RWPE2 (cell line): Measurements from ENCODE around the gene TNNT2.
A peak's percentile ranks its signal among the peaks of the same experiment; 100 is the strongest.

Experiments used
- ATAC-seq: fragments of 200-7000 bp; cut with Tn5 transposase; 3 replicates; pipeline ENCODE4 v1.9.1; 2021; ENCODE audit warnings: low read depth
- DNase-seq: peaks from one replicate; pipeline ENCODE4 v3.0.0-alpha.2; 2020; ENCODE audit warnings: low spot score
- H3K27ac ChIP-seq: fragments of 450-650 bp; 2 replicates; pipeline ENCODE4 v1.5.1; 2017; ENCODE audit warnings: mild to moderate bottlenecking; ENCODE audit not compliant: poor library complexity, severe bottlenecking
- H3K27me3 ChIP-seq: fragments of 250-450 bp; sonication (Bioruptor Pico); 2 replicates; pipeline ENCODE4 v1.5.1; 2021; ENCODE audit warnings: mild to moderate bottlenecking, moderate library complexity; ENCODE audit not compliant: insufficient read depth, poor library complexity, severe bottlenecking
- H3K36me3 ChIP-seq: fragments of 250-450 bp; sonication (Bioruptor Pico); 2 replicates; pipeline ENCODE4 v1.5.1; 2020; ENCODE audit warnings: low read depth, mild to moderate bottlenecking, moderate library complexity
- H3K4me1 ChIP-seq: fragments of 250-450 bp; sonication (Bioruptor Pico); 2 replicates; pipeline ENCODE4 v1.5.1; 2021; ENCODE audit warnings: mild to moderate bottlenecking, moderate library complexity; ENCODE audit not compliant: insufficient read depth, poor library complexity, severe bottlenecking
- H3K4me3 ChIP-seq: fragments of 250-450 bp; sonication (Bioruptor Pico); 2 replicates; pipeline ENCODE4 v1.5.1; 2021; ENCODE audit warnings: mild to moderate bottlenecking, moderate library complexity; ENCODE audit not compliant: severe bottlenecking
- H3K9me3 ChIP-seq: fragments of 250-450 bp; sonication (Bioruptor Pico); 2 replicates; pipeline ENCODE4 v1.5.1; 2021; ENCODE audit warnings: mild to moderate bottlenecking, moderate library complexity; ENCODE audit not compliant: severe bottlenecking
- TF ChIP-seq, protein P1 (sequence below): fragments of 450-650 bp; IDR thresholded peaks from one replicate; pipeline ENCODE4 v1.5.1; 2017; ENCODE audit warnings: mild to moderate bottlenecking, moderate library complexity; ENCODE audit not compliant: poor library complexity, severe bottlenecking

The TNNT2 gene

DNA sequence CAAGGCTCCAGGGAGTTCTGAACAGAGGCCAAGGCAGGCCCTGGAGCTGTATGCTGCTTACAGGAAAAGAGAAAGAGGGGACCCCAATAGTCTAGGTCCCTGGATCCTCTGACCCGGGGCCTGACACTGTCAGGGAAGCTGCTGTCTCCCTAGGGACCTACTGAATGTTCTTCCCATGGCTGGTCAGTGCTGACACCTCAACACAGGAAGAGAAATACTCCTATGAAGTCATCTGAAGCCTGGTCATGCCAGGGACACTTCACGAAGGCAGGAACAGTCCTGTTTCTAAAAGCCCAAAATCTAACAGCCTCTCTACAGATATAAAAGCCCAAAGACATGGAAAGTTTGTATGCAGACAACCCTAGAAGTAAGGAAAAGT, 23.4 kb upstream of the TNNT2 start:
- no peaks in the 10 kb centered on the region for H3K9me3 ChIP-seq
- H3K36me3 ChIP-seq = peaks cover 6% of the 10 kb centered on the region; the same call in 1 of the 2 replicates
- H3K27me3 ChIP-seq = no peaks in the 10 kb centered on the region
- TF ChIP-seq, protein P1, sequence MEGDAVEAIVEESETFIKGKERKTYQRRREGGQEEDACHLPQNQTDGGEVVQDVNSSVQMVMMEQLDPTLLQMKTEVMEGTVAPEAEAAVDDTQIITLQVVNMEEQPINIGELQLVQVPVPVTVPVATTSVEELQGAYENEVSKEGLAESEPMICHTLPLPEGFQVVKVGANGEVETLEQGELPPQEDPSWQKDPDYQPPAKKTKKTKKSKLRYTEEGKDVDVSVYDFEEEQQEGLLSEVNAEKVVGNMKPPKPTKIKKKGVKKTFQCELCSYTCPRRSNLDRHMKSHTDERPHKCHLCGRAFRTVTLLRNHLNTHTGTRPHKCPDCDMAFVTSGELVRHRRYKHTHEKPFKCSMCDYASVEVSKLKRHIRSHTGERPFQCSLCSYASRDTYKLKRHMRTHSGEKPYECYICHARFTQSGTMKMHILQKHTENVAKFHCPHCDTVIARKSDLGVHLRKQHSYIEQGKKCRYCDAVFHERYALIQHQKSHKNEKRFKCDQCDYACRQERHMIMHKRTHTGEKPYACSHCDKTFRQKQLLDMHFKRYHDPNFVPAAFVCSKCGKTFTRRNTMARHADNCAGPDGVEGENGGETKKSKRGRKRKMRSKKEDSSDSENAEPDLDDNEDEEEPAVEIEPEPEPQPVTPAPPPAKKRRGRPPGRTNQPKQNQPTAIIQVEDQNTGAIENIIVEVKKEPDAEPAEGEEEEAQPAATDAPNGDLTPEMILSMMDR = no peak
- H3K27ac ChIP-seq = no peak overlapping the region
- ATAC-seq = no peak
- H3K4me1 ChIP-seq = peaks cover 11% of the 10 kb centered on the region
- no peak overlapping the region for H3K4me3 ChIP-seq
- DNase-seq = no peak

DNA sequence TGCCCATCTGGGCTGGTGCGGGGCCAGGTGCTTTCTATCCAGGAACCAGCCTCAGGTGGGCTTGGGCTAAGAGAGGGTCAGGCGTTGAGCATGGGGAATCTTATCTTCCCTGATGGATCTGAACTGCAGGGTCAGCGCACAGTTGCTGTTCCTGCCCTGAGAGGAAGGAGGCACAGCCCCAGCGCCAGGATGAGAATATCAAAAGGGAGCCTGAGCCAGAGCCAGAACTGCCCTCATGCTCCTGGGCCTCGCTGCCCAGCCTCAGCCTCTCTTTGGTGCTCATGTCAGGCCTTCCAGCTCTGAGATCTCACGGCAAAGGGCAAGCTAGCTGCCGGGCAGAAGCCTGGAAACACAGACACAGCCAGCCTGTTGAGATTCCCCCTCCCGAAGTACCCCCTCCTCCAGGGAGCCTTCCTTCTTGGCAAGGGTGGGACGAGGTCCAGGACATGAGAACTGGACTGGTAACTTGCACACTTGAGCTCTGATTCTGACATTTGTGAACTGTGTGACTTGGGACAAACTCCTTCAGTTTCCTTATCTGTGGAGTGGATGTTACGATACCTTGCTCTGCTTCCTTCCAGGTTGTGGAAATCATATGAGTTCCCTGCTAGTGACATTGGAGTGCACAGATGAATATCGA, 22.9 kb upstream of the TNNT2 start:
- Histone ChIP-seq H3K36me3 (peaks cover 11% of the 10 kb centered on the region), H3K4me3 (peak overlapping the region; percentile 72), H3K27me3 (no peaks in the 10 kb centered on the region), H3K4me1 (peaks cover 16% of the 10 kb centered on the region), H3K9me3 (no peaks in the 10 kb centered on the region), H3K27ac (peak overlapping the region; percentile 93)
- TF ChIP-seq, protein P1 = no peak
- DNase-seq (no peak), ATAC-seq (no peak)

DNA sequence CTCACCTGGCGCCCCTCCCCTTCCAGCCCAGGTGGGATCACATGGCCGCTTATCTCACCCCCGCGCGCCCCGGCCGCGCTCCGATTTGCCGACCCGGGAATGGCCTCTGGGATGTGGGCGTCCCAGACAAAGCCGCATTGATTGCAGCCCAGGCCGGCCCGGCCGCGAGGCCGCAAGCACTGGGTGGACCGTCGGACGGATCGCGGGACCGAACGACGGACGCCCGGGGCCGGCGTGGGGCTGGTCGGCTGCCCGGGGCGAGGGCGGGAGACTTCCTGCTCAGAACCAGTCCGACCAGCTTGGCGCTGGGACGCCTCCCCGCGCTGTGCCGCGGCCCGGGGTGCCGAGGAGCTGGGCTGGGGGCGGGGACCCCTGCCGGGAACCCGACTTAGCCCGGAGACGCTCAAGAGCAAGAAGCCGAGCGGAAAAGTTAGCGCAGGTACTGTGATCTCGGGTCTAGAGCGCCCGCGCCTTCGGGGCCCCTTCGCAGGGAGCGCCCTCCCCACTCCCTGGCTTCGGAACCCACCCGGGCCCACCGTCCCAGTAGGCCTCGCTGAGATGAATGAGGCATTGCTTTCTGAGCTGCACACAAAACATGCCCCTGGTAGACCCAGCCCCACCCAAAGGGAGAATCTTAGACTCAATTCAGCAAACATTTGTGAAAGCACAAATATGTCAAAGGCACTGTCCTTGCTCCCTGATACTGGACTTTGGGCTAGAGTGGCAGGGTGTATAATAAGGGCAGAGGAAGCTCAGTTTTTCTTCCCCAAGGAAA, 22.1 kb upstream of the TNNT2 start:
- DNase-seq (no peak), ATAC-seq (peak; percentile 46)
- Histone ChIP-seq H3K36me3 (peaks cover 19% of the 10 kb centered on the region), H3K27me3 (no peaks in the 10 kb centered on the region), H3K4me1 (peaks cover 22% of the 10 kb centered on the region), H3K9me3 (no peaks in the 10 kb centered on the region), H3K27ac (peak overlapping the region; percentile 93), H3K4me3 (peak overlapping the region; percentile 72)
- TF ChIP-seq, protein P1 = no peak

DNA sequence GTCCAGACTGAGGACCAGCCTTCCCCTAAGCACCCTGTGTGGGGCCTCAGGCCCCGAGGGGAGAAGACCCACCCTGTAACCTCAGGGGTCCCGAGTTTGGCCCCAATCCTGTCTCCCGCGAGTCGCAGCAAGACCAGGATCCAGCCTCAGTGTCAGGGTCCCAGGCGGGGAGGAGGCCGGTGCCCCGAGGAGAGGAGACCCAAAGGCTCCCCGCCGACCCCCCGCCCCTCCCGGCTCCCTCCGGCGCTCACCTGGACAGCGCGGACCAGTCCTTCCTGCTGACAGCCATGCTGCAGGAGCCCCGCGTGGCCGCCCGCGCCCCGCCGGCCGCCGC, 21.5 kb upstream of the TNNT2 start, which contains the start of gene LAD1:
TSS of gene LAD1 (minus strand) at position 307 of the 334 bp plus-strand sequence. CDS start at position 289, 18 bp downstream.
- no peaks in the 10 kb centered on the region for H3K27me3 ChIP-seq
- peak within 1 kb of the TSS; percentile 72 for H3K4me3 ChIP-seq
- DNase-seq (no peak), ATAC-seq (no peak)
- peaks cover 22% of the 10 kb centered on the region for H3K4me1 ChIP-seq
- TF ChIP-seq, protein P1 = no peak
- peak within 1 kb of the TSS; percentile 93 for H3K27ac ChIP-seq
- peaks cover 21% of the 10 kb centered on the region for H3K36me3 ChIP-seq
- H3K9me3 ChIP-seq = no peaks in the 10 kb centered on the region

DNA sequence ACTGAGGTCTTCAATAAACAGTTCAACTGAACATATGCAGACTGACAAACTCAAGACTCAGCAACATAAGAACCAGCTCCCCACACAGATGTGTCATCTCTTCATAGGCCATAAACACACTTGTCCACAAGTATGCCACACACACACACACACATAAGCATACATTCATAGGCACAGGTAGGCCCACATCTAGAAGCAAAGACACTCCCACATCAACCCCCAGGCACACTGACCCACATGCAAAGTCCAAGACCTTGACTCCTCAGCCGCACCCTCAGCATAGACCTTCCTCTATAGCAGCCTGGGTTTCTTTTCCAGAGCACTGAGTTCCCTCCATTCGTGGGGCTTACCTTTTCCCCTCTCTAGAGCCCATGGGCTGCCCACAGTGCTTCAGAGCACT, 20.2 kb upstream of the TNNT2 start:
- peak overlapping the region; percentile 72 for H3K4me3 ChIP-seq
- peak overlapping the region; percentile 93 for H3K27ac ChIP-seq
- peak; percentile 43 for ATAC-seq
- peaks cover 21% of the 10 kb centered on the region for H3K36me3 ChIP-seq
- H3K9me3 ChIP-seq = no peaks in the 10 kb centered on the region
- H3K4me1 ChIP-seq = peaks cover 22% of the 10 kb centered on the region
- no peak for DNase-seq
- TF ChIP-seq, protein P1 = no peak
- no peaks in the 10 kb centered on the region for H3K27me3 ChIP-seq
